Pons (tissue), 1 donor: ENCODE measurements around the gene ZMYM2.

Experiments
- DNase-seq: peaks from one replicate; pipeline ENCODE4 v3.0.0-alpha.2; 2016; ENCODE audit warnings: low spot score

ZMYM2 gene

GRCh38 chr13:20134732-20135131, 176.2 kb downstream of the ZMYM2 start:
- DNase-seq: no peak

GRCh38 chr13:20136781-20137703, 178.5 kb downstream of the ZMYM2 start:
- DNase-seq: no peak

- no peak for DNase-seq
Measured at GRCh38 chr13:20137875-20138274, 179.3 kb downstream of the ZMYM2 start.

- no peak for DNase-seq
Measured at GRCh38 chr13:20140487-20140886, 182.0 kb downstream of the ZMYM2 start.
